H1 (cell line): ENCODE measurements around the gene SYNJ2. TPM values are rescaled to one million over a fixed set of nuclear protein-coding genes. Genes with fewer than 3 reads are reported as not detected.
A peak's percentile ranks its signal among the peaks of the same experiment; 100 is the strongest.

Experiments used
- CTCF ChIA-PET: fragments of 300-600 bp; sonication (Branson Sonifier 250); formaldehyde crosslinking; loops from one replicate; lab custom pipeline; 2021; ENCODE audit not compliant: partially characterized antibody; lab: Charles Lee
- POLR2A ChIA-PET: fragments of 300-600 bp; sonication (Branson Sonifier 250); formaldehyde crosslinking; loops from one replicate; lab custom pipeline; 2021; ENCODE audit warnings: inconsistent platforms; ENCODE audit not compliant: partially characterized antibody; lab: Charles Lee
- DNase-seq, 2 experiments: peaks; one replicate each; pipeline versions ENCODE4 v3.0.0 to v3.0.0-alpha.2; 2010 to 2022; ENCODE audit warnings: low spot score in 2 of 2, low read depth in 1 of 2, mixed read lengths in 1 of 2
- FAIRE-seq: peaks from 2 replicates; lab custom pipeline; 2011; peaks lifted over from hg19 to GRCh38; lab: Jason Lieb, UNC
- H2AFZ ChIP-seq: 2 replicates; pipeline ENCODE4 v1.8.1; 2012; ENCODE audit warnings: low read length, inconsistent platforms
- H2AK5ac ChIP-seq: 2 replicates; pipeline ENCODE4 v1.6.1; 2013; ENCODE audit warnings: low read depth, low read length
- H2BK120ac ChIP-seq: replicated peaks from 2 replicates; pipeline ENCODE3; 2013; ENCODE audit warnings: low read depth, low read length, inconsistent platforms
- H2BK12ac ChIP-seq: 2 replicates; pipeline ENCODE4 v1.6.1; 2013; ENCODE audit warnings: low read depth, low read length
- H2BK15ac ChIP-seq: 2 replicates; pipeline ENCODE4 v1.6.1; 2013; ENCODE audit warnings: low read length
- H2BK20ac ChIP-seq: 2 replicates; pipeline ENCODE4 v1.6.1; 2013; ENCODE audit warnings: low read length
- H2BK5ac ChIP-seq: 2 replicates; pipeline ENCODE4 v1.6.1; 2013; ENCODE audit warnings: low read depth, low read length
- H3K14ac ChIP-seq: 2 replicates; pipeline ENCODE4 v1.6.1; 2013; ENCODE audit warnings: inconsistent platforms; ENCODE audit not compliant: insufficient read length
- H3K18ac ChIP-seq: 2 replicates; pipeline ENCODE4 v1.6.1; 2013; ENCODE audit warnings: low read length; ENCODE audit errors: extremely low read depth
- H3K23ac ChIP-seq: 2 replicates; pipeline ENCODE4 v1.6.1; 2013; ENCODE audit warnings: inconsistent platforms; ENCODE audit not compliant: insufficient read length
- H3K23me2 ChIP-seq: 2 replicates; pipeline ENCODE4 v1.6.1; 2013; ENCODE audit warnings: low read depth, low read length
- H3K27ac ChIP-seq: 2 replicates; pipeline ENCODE4 v1.6.1; 2011; ENCODE audit warnings: low read depth, low read length, inconsistent platforms
- H3K27me3 ChIP-seq, 4 experiments: replicated peaks in 1 of 4; 1 replicate in 1 of 4; 2 replicates in 3 of 4; pipeline versions ENCODE4 v1.6.1 to v1.8.1; 2011 to 2013; ENCODE audit warnings: low read length in 3 of 4, mild to moderate bottlenecking in 3 of 4, inconsistent platforms in 2 of 4, mixed read lengths in 2 of 4, moderate library complexity in 1 of 4; ENCODE audit not compliant: control insufficient read depth in 3 of 4, insufficient read depth in 3 of 4; ENCODE audit errors: extremely low read depth in 1 of 4
- H3K36me3 ChIP-seq, 4 experiments: 2 replicates each; pipeline versions ENCODE4 v1.6.1 to v1.8.1; 2011 to 2013; ENCODE audit warnings: mild to moderate bottlenecking in 4 of 4, low read length in 3 of 4, moderate library complexity in 2 of 4, control low read depth in 1 of 4, inconsistent platforms in 1 of 4; ENCODE audit not compliant: insufficient read depth in 4 of 4, control insufficient read depth in 2 of 4
- H3K4ac ChIP-seq: replicated peaks from 2 replicates; pipeline ENCODE3; 2013; ENCODE audit warnings: low read length, low read depth, mixed read lengths, inconsistent platforms; ENCODE audit not compliant: insufficient read length
- H3K4me1 ChIP-seq, 4 experiments: replicated peaks in 1 of 4; 1 replicate in 1 of 4; 2 replicates in 3 of 4; pipeline versions ENCODE4 v1.6.1 to v1.8.1; 2011 to 2013; ENCODE audit warnings: low read length in 3 of 4, inconsistent platforms in 2 of 4, mixed read lengths in 1 of 4; ENCODE audit not compliant: insufficient read depth in 4 of 4, control insufficient read depth in 3 of 4
- H3K4me2 ChIP-seq, 2 experiments: 2 replicates each; pipeline versions ENCODE4 v1.6.1 to v1.8.1; 2011 to 2013; ENCODE audit warnings: low read depth in 2 of 2, low read length in 2 of 2, control low read depth in 1 of 2, inconsistent platforms in 1 of 2, mild to moderate bottlenecking in 1 of 2; ENCODE audit not compliant: insufficient read depth in 1 of 2
- H3K4me3 ChIP-seq, 4 experiments: fragments of 200-600, 300-600 bp in 1 of 4; sonication (generic), shearing (Covaris generic), sonication (Bioruptor Twin) in 1 of 4; 2 replicates each; pipeline versions ENCODE4 v1.5.1 to v1.8.1; 2011 to 2016; ENCODE audit warnings: low read length in 4 of 4, low read depth in 3 of 4, control low read depth in 2 of 4, inconsistent platforms in 2 of 4, mild to moderate bottlenecking in 2 of 4, mixed read lengths in 1 of 4, moderate library complexity in 1 of 4; ENCODE audit not compliant: insufficient read depth in 2 of 4; ENCODE audit errors: extremely low read depth in 1 of 4
- H3K56ac ChIP-seq: replicated peaks from 2 replicates; pipeline ENCODE3; 2013; ENCODE audit warnings: low read depth, mild to moderate bottlenecking, mixed read lengths, low read length, inconsistent platforms; ENCODE audit not compliant: insufficient read length
- H3K79me1 ChIP-seq: 2 replicates; pipeline ENCODE4 v1.6.1; 2013; ENCODE audit warnings: low read depth, low read length, control low read depth
- H3K79me2 ChIP-seq, 2 experiments: 2 replicates each; pipeline versions ENCODE4 v1.6.1 to v1.8.1; 2012 to 2013; ENCODE audit warnings: low read length in 2 of 2, mild to moderate bottlenecking in 2 of 2, inconsistent platforms in 1 of 2; ENCODE audit not compliant: insufficient read depth in 2 of 2, control insufficient read depth in 1 of 2
- H3K9ac ChIP-seq, 4 experiments: replicated peaks in 1 of 4; 1 replicate in 1 of 4; 2 replicates in 3 of 4; pipeline versions ENCODE4 v1.6.1 to v1.8.1; 2011 to 2013; ENCODE audit warnings: low read depth in 3 of 4, low read length in 3 of 4, control low read depth in 2 of 4, mild to moderate bottlenecking in 2 of 4, moderate library complexity in 2 of 4, inconsistent platforms in 1 of 4; ENCODE audit errors: extremely low read depth in 1 of 4
- H3K9me3 ChIP-seq, 2 experiments: 2 replicates each; pipeline versions ENCODE4 v1.6.1 to v1.8.1; 2012 to 2013; ENCODE audit warnings: mild to moderate bottlenecking in 2 of 2, moderate library complexity in 2 of 2, control low read depth in 1 of 2, inconsistent platforms in 1 of 2, low read depth in 1 of 2, low read length in 1 of 2, mixed read lengths in 1 of 2; ENCODE audit not compliant: insufficient read depth in 2 of 2
- H4K20me1 ChIP-seq, 2 experiments: replicated peaks in 1 of 2; 2 replicates each; pipeline versions ENCODE3 to v1.8.1; 2011 to 2013; ENCODE audit warnings: inconsistent platforms in 2 of 2, low read length in 2 of 2, mild to moderate bottlenecking in 1 of 2; ENCODE audit not compliant: insufficient read depth in 2 of 2, control insufficient read depth in 1 of 2
- H4K5ac ChIP-seq: 2 replicates; pipeline ENCODE4 v1.6.1; 2013; ENCODE audit warnings: low read length, low read depth, mixed read lengths, inconsistent platforms; ENCODE audit not compliant: insufficient read length
- H4K8ac ChIP-seq: 2 replicates; pipeline ENCODE4 v1.8.0; 2013; ENCODE audit warnings: mild to moderate bottlenecking, moderate library complexity, low read length, inconsistent platforms; ENCODE audit not compliant: insufficient read depth; ENCODE audit errors: extremely low read depth
- H4K91ac ChIP-seq: replicated peaks from 2 replicates; pipeline ENCODE3; 2013; ENCODE audit warnings: low read length, mixed read lengths, inconsistent platforms; ENCODE audit not compliant: insufficient read length
- ATF2 ChIP-seq: IDR thresholded peaks from 2 replicates; pipeline ENCODE4 v1.6.1; 2012; ENCODE audit warnings: low read length, inconsistent platforms
- MAX ChIP-seq: IDR thresholded peaks from 2 replicates; pipeline ENCODE4 v1.6.1; 2012; ENCODE audit warnings: inconsistent platforms
- POLR2AphosphoS5 ChIP-seq: IDR thresholded peaks from 2 replicates; pipeline ENCODE4 v1.6.1; 2011; ENCODE audit warnings: low read depth, low read length
- SUZ12 ChIP-seq: fragments of 200-600 bp; sonication (generic); IDR thresholded peaks from 2 replicates; pipeline ENCODE4 v1.6.1; 2012; ENCODE audit warnings: mild to moderate bottlenecking, inconsistent platforms, low read length, moderate library complexity, mixed read lengths
- WGBS, 2 experiments: shearing (Covaris generic) in 1 of 2; methylation state at CpG; one replicate each; pipeline versions ENCODE4 v1.1.6 to v1.1.7; 2013 to 2015; ENCODE audit warnings: low lambda C conversion rate in 2 of 2, mixed read lengths in 2 of 2, inconsistent platforms in 1 of 2, low coverage in 1 of 2, missing lambda C conversion rate in 1 of 2; ENCODE audit not compliant: insufficient replicate concordance in 2 of 2, insufficient coverage in 1 of 2, insufficient read length in 1 of 2; ENCODE audit errors: extremely low coverage in 1 of 2, missing lambda C conversion rate in 1 of 2; 5-methylcytosine and 5-hydroxymethylcytosine counted together
- polyA plus RNA-seq, 7 experiments: library from polyadenylated mRNA; depleted of rRNA in 3 of 7; stranded (reverse) in 5 of 7; unstranded in 2 of 7; fragments of >200 nt in 5 of 7; fragments of 200-250 nt in 2 of 7; gene quantifications; 1 replicate in 5 of 7; 2 replicates in 1 of 7; 4 replicates in 1 of 7; pipeline versions ENCODE4 v1.2.1 to v1.2.3, GENCODE V29; 2011 to 2013; ENCODE audit warnings: missing spikeins in 2 of 7, mixed read lengths in 2 of 7
- total RNA-seq: library from RNA; stranded (reverse); fragmentation: NEBNext Ultra II Directional; extraction: Animal tissue kit (Norgen Biotek cat#: 25700); gene quantifications from 2 replicates; pipeline ENCODE4 v1.2.1, GENCODE V29; 2021

SYNJ2 gene
- total and polyA plus RNA-seq, 2 of the 8 experiments (the other 6 are each of a cell fraction or from before 2014, with no cell fraction given) = 3.7 to 13.9 TPM

- ChIA-PET POLR2A (interaction anchor here (1.5 to 3.5 kb wide), 3 partner anchors 9 to 27 kb away, joined by 3 to 12 read pairs (median 12); no protein-coding TSS in a partner anchor), CTCF (interaction anchor here (0.6 to 1.7 kb wide), 6 partner anchors 9 to 106 kb away, joined by 3 to 5 read pairs (median 4); no protein-coding TSS in a partner anchor)
- TF ChIP-seq MAX (0 out of 2 replicates have a peak, but pooled peaks have one; percentile 84), SUZ12 (0 out of 2 replicates have a peak, but pooled peaks have one; percentile 1), POLR2AphosphoS5 (no peak), ATF2 (no peak)
- peak overlapping the region; percentile 71 for H2BK12ac ChIP-seq
- H2BK120ac ChIP-seq = no peak overlapping the region
- 0 out of 2 replicates have a peak overlapping the region, but pooled peaks have one; percentile 79 for H2AK5ac ChIP-seq
- 75% methylated on average over 16 of the region's 19 CpGs; no CpG with 5 or more reads in 1 of the 2 experiments for WGBS, 2 experiments
- H3K23me2 ChIP-seq = peaks cover 5% of the 10 kb centered on the region; the same call in 1 of the 2 replicates
- no peak overlapping the region for H3K56ac ChIP-seq
- H2BK20ac ChIP-seq = no peak overlapping the region
- H3K9me3 ChIP-seq = no peaks in the 10 kb centered on the region
- H3K79me1 ChIP-seq = no peaks in the 10 kb centered on the region
- no peak overlapping the region for H4K5ac ChIP-seq
- peak overlapping the region; percentile 50 to 81 (median 62); a peak in 6 of 8 replicates for H3K4me3 ChIP-seq
- H3K14ac ChIP-seq = no peak overlapping the region
- H3K27ac ChIP-seq = no peak overlapping the region
- H2BK15ac ChIP-seq = no peak overlapping the region; the same call in 1 of the 2 replicates
- no peaks in the 10 kb centered on the region for H3K36me3 ChIP-seq
- H4K91ac ChIP-seq = peak overlapping the region; percentile 44
- H3K23ac ChIP-seq = no peak overlapping the region
- FAIRE-seq (no peak), DNase-seq (no peak)
- H3K4ac ChIP-seq = peak overlapping the region; percentile 33
- peaks cover 1 to 18% (median 14%) of the 10 kb centered on the region in 4 experiments for H3K4me1 ChIP-seq
- peak overlapping the region; percentile 65 to 89 for H3K4me2 ChIP-seq
- H2AFZ ChIP-seq = peak overlapping the region; percentile 93; the same call in 1 of the 2 replicates
- H3K27me3 ChIP-seq = peaks cover 0 to 16% (median 11%) of the 10 kb centered on the region in 4 experiments; a peak in 5 of 7 replicates
- H3K79me2 ChIP-seq = peaks cover 0 to 16% of the 10 kb centered on the region in 2 experiments; a peak in 2 of 4 replicates
- H4K20me1 ChIP-seq = no peaks in the 10 kb centered on the region
- no peak overlapping the region; a peak in 1 of 7 replicates for H3K9ac ChIP-seq
- H2BK5ac ChIP-seq = peak overlapping the region; percentile 44; the same call in 1 of the 2 replicates
- H3K18ac ChIP-seq = no peak overlapping the region; the same call in 1 of the 2 replicates
- H4K8ac ChIP-seq = peak overlapping the region; percentile 81; the same call in 1 of the 2 replicates
Measured at GRCh38 chr6:157980288-157981131, 1.2 kb upstream of the SYNJ2 start.
